Right cardiac atrium (tissue), 5 donors: Measurements from ENCODE around the gene CDK5RAP2. TPM values are rescaled to one million over a fixed set of nuclear protein-coding genes. Genes with fewer than 3 reads are reported as not detected.
A peak's percentile ranks its signal among the peaks of the same experiment; 100 is the strongest.
"Not testable (repeated sequence)": the region's sequence is repeated elsewhere in the genome, so short reads cannot be mapped to it uniquely, and the experiment has no call there.

Experiments
- ATAC-seq, 2 donors: fragments of 200-7000 bp; cut with Tn5 transposase; one replicate each; pipeline versions ENCODE4 v1.8.0 to v1.9.1; 2020; ENCODE audit warnings: moderate library complexity in 2 of 2, mild to moderate bottlenecking in 1 of 2
- DNase-seq, 3 donors: peaks; one replicate each; pipeline ENCODE4 v3.0.0-alpha.2; 2020
- H3K27ac ChIP-seq: one replicate; pipeline ENCODE4 v1.5.1; 2013; ENCODE audit warnings: mild to moderate bottlenecking, low read length, control low read depth, moderate library complexity
- H3K27me3 ChIP-seq: one replicate; pipeline ENCODE4 v1.6.1; 2013; ENCODE audit not compliant: control insufficient read depth, insufficient read depth
- H3K4me1 ChIP-seq: one replicate; pipeline ENCODE4 v1.6.1; 2013; ENCODE audit warnings: low read length; ENCODE audit not compliant: control insufficient read depth, insufficient read depth
- H3K4me3 ChIP-seq: one replicate; pipeline ENCODE4 v1.5.1; 2013; ENCODE audit warnings: low read length, control low read depth
- H3K9me3 ChIP-seq: one replicate; pipeline ENCODE4 v1.6.1; 2013; ENCODE audit warnings: low read length; ENCODE audit not compliant: control insufficient read depth
- WGBS: extraction: QIAGEN DNeasy Blood & Tissue Kit; methylation state at CpG from one replicate; pipeline ENCODE4 v1.1.7; 2013; 5-methylcytosine and 5-hydroxymethylcytosine counted together
- intact Hi-C, 4 donors: fragments of 100-400 bp; cut with DNase I; formaldehyde crosslinking; loops; one replicate each; pipeline versions ENCODE4 v1.11.0 to v1.14.0; 2022 to 2023
- polyA plus RNA-seq: library from polyadenylated mRNA; stranded (reverse); fragments of 200-250 nt; gene quantifications from one replicate; pipeline ENCODE4 v1.2.3, GENCODE V29; 2013
- total RNA-seq, 4 donors: library from RNA; stranded (reverse); fragmentation: NEBNext Ultra II Directional; extraction: Animal tissue kit (Norgen Biotek cat#: 25700); gene quantifications; one replicate each; pipeline ENCODE4 v1.2.1, GENCODE V29; 2021
- donor health status: healthy with polysubstance abuse.
- donor health status: DM: no; HTN: yes; CAD: no.
- donor health status: DM: no; HTN: no; CAD: no.
- donor health status: DM: no; HTN: yes; CAD: no; lungs with severe emphysema.
- donor health status: DM: yes; HTN: yes; CAD: no.

Gene CDK5RAP2
- total and polyA plus RNA-seq, 5 donors: 28.0 to 63.6 (median 46.3) TPM

DNA sequence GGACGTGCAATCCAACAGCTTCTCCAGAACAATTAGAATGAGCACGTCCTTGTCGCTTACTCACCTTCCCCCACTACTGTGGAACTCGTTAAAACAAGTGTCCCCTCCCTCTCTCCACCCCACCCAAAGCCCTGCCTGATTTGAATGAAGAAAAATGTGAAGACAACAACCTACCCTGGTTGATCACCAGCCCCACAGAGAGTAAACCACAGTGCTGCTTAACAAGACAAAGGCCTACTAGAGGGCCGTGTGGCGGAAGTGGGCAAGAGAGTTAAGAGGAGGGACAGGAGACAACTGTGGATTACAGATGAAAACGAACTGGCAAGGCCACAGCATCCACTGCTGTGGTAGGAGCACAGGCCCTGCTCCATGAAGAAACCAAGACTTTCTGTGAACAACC lies 51.1 kb downstream of the CDK5RAP2 start:
- 84% methylated on average over 7 of the region's 7 CpGs for WGBS
- no peaks in the 10 kb centered on the region for H3K4me1 ChIP-seq
- no peak overlapping the region for H3K4me3 ChIP-seq
- no peaks in the 10 kb centered on the region for H3K9me3 ChIP-seq
- H3K27me3 ChIP-seq: no peaks in the 10 kb centered on the region
- intact Hi-C loops: no loop called here
- ATAC-seq (no peak), DNase-seq (no peak)
- no peak overlapping the region for H3K27ac ChIP-seq

DNA sequence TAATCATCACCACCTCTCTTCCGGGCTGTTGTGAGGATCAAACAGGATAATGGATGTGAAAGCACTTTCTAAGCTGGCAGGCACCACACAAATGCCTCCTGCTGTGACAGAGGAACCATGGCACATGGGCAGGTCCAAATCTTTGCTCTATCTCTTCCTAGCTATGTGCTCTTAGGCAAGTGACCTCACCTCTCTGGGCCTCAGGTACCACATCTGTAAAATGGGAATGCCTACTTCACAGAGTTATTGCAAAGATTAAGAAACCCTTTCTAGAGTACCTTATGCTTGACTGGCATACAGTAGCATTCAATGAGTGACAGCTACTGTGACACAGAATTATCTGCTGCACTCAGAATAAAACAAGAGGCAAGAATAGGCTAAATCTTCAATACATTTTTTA lies 51.6 kb downstream of the CDK5RAP2 start:
- 78% methylated on average over 1 of the region's 1 CpG for WGBS
- ATAC-seq: no peak
- Histone ChIP-seq H3K27me3 (no peaks in the 10 kb centered on the region), H3K4me1 (no peaks in the 10 kb centered on the region), H3K27ac (no peak overlapping the region), H3K4me3 (no peak overlapping the region), H3K9me3 (no peaks in the 10 kb centered on the region)
- no peak for DNase-seq
- intact Hi-C loops: no loop called here

DNA sequence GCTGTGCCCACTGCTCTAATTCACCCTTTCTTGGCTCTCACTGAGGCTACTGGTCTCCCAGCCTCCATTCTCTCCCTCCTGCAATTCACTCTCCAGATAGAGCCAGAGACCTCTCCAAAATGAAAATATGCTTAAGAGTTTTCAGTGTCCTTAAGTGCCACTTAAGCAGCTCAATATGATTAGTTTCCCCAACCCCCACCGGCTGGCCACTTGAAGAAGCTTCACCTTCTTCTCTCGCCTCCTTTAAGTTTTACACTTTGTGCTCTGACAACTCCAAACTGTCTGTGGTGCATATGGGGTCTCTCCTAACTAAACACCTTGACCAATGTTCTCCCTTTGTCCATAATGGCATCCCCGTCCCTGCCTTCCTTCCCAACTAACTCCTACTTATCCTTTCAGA lies 53.4 kb downstream of the CDK5RAP2 start:
- Histone ChIP-seq H3K27me3 (no peaks in the 10 kb centered on the region), H3K9me3 (no peaks in the 10 kb centered on the region), H3K4me3 (no peak overlapping the region), H3K4me1 (no peaks in the 10 kb centered on the region), H3K27ac (no peak overlapping the region)
- no peak for ATAC-seq
- WGBS: 96% methylated on average over 3 of the region's 3 CpGs
- intact Hi-C loops: no loop called here
- DNase-seq: no peak

DNA sequence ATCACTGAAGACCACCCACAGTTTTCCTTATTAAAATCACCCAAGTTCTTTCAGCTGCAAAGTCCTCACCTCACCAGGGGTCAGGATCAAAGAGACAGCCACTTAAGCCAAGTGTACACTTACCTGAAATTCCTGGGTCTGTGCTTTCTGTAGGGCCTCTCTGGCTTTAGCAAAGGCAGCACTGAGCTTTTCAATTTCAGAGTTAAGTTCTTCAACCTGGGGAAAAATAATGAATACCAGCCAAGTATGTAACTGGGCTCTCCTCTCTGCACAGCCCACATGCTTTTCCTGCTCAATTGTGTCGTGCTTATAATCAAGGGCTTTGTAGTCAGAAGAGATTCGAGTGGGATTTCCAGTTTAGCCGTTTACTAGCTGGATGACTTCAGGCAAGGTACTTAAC lies 55.1 kb downstream of the CDK5RAP2 start:
- ATAC-seq: no peak

DNA sequence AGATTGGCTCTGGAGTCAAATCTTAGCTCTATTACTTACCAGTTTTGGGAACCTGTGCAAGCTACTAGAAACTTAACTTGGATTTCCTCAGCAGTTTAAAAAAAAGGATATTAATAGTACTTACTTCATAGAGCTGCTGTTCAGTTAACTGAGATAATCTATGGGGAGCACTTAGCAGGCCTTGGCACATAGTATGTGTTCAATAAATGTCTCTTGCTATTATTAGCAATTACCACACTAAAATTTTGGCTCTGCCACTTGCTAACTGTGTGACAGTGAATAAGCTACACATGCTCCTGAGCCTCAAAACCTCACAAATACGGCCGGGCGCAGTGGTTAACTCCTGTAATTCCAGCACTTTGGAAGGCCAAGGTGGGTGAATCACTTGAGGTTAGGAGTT lies 55.9 kb downstream of the CDK5RAP2 start:
- intact Hi-C loops: no loop called here
- ATAC-seq: no peak
- WGBS: 90% methylated on average over 3 of the region's 3 CpGs
- Histone ChIP-seq H3K4me3 (no peak overlapping the region), H3K27me3 (no peaks in the 10 kb centered on the region), H3K4me1 (no peaks in the 10 kb centered on the region), H3K9me3 (no peaks in the 10 kb centered on the region), H3K27ac (no peak overlapping the region)
- no peak for DNase-seq

More for the DNA sequence above, 55.1 kb downstream of the CDK5RAP2 start:
- 51% methylated on average over 3 of the region's 3 CpGs for WGBS
- intact Hi-C loops: no loop called here
- H3K27me3 ChIP-seq: no peaks in the 10 kb centered on the region
- H3K4me1 ChIP-seq: no peaks in the 10 kb centered on the region
- DNase-seq: no peak
- no peak overlapping the region for H3K27ac ChIP-seq
- H3K4me3 ChIP-seq: no peak overlapping the region
- no peaks in the 10 kb centered on the region for H3K9me3 ChIP-seq

DNA sequence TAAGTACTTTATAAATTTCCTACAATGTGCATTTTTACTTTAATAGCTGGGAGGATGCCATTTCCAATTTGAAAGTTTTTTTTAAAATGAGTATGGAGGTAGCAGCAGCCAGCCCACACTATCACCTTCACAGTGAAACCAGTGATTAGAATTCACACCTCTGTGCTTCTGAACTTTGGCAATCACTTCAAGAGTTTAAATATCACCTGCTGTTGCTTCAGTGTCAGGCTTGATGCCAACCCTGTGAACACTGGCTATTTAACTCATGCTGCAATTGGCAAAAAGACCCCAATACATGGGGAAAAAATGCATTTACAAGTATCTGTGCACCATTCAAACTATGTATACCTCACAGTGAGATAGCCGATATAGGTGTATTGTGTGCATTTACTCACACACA lies 57.4 kb downstream of the CDK5RAP2 start:
- Histone ChIP-seq H3K27ac (no peak overlapping the region), H3K27me3 (no peaks in the 10 kb centered on the region), H3K4me1 (no peaks in the 10 kb centered on the region), H3K9me3 (no peaks in the 10 kb centered on the region), H3K4me3 (no peak overlapping the region)
- WGBS: 95% methylated on average over 1 of the region's 1 CpG
- ATAC-seq (no peak), DNase-seq (no peak)
- intact Hi-C loops: no loop called here

DNA sequence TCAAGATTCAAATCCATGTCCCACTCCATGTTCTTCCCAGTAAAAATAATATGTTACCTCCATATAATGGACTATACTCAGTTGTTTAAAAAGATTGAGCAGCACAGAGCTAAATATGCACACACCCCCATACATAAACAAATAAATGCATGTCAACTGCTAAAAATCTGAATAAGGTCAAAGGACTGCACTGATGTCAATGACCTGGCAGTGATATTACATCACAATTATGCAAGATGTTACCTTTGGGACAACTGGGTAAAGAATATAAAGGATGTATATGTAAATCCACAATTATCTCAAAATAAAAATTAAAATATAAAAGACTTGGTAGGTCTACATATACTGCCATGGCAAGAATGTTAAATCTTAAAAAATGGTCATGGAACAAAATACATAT lies 57.9 kb downstream of the CDK5RAP2 start:
- no peak for ATAC-seq
- no peak for DNase-seq
- no peak overlapping the region for H3K27ac ChIP-seq

DNA sequence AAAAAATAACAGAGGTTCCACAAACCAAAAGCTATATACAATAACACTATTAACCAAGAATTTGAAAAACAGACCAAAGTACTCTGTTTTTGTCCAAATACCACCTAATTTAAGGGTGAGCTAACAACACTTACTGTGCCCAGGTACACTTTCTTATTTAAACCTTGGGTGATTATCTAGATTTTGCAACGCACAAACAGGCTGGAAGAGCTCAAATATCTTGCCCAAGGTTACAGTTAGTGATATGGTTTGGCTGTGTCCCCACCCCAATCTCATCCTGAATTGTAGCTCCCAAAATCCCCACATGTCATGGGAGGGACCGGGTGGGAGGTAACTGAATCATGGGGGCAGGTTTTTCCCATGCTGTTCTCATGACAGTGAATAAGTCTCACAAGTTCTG lies 58.9 kb downstream of the CDK5RAP2 start:
- 98% methylated on average over 2 of the region's 2 CpGs for WGBS
- H3K4me1 ChIP-seq: no peaks in the 10 kb centered on the region
- no peaks in the 10 kb centered on the region for H3K27me3 ChIP-seq
- no peak overlapping the region for H3K27ac ChIP-seq
- ATAC-seq (no peak), DNase-seq (no peak)
- intact Hi-C loops: no loop called here
- H3K9me3 ChIP-seq: no peaks in the 10 kb centered on the region
- no peak overlapping the region for H3K4me3 ChIP-seq

More for the DNA sequence above, 57.9 kb downstream of the CDK5RAP2 start:
- H3K4me1 ChIP-seq: no peaks in the 10 kb centered on the region
- intact Hi-C loops: no loop called here
- H3K9me3 ChIP-seq: no peaks in the 10 kb centered on the region
- no peak overlapping the region for H3K4me3 ChIP-seq
- H3K27me3 ChIP-seq: no peaks in the 10 kb centered on the region

DNA sequence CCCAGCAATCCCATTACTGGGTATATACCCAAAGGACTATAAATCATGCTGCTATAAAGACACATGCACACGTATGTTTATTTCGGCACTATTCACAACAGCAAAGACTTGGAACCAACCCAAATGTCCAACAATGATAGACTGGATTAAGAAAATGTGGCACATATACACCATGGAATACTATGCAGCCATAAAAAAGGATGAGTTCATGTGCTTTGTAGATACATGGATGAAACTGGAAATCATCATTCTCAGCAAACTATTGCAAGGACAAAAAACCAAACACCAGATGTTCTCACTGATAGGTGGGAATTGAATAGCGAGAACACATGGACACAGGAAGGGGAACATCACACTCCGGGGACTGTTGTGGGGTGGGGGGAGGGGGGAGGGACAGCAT lies 64.0 kb downstream of the CDK5RAP2 start:
- H3K9me3 ChIP-seq, H3K4me3 ChIP-seq, intact Hi-C loops, H3K27ac ChIP-seq, ATAC-seq, DNase-seq, H3K27me3 ChIP-seq, H3K4me1 ChIP-seq: not testable (repeated sequence)
- WGBS: 95% methylated on average over 4 of the region's 4 CpGs

DNA sequence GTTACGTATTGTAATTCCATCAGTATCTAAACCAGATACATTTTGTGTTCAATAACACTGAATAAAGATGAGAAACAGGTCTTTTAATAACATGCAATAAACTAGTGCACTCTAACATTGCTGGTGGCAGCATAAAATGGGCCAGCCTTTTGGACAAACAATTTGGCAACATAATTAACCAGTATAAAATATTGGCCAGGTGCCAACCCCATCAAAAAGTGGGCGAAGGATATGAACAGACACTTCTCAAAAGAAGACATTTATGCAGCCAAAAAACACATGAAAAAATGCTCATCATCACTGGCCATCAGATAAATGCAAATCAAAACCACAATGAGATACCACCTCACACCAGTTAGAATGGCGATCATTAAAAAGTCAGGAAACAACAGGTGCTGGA lies 64.5 kb downstream of the CDK5RAP2 start:
- DNase-seq, H3K27me3 ChIP-seq, H3K4me3 ChIP-seq, H3K4me1 ChIP-seq, intact Hi-C loops, ATAC-seq, H3K9me3 ChIP-seq, H3K27ac ChIP-seq: not testable (repeated sequence)
- 94% methylated on average over 3 of the region's 3 CpGs for WGBS

DNA sequence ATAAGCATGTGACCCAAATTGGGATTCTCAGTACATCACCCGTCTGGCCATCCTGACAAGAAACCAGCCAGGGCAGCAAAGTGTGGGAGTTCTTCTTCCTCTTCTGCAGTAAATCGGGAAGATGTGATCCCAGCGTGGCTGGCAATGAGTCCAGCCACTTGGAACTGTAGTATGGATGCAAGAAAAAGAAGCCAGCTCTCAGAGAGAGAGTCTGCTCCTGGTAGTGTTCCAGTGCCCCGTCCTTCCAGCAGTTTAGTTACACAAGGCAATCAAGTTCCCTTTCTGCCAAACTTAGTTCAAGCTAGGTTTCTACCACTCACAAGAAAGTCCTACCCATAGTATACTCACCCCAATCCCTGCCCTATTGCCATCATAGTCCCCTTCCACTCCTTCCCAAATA lies 65.6 kb downstream of the CDK5RAP2 start:
- intact Hi-C loops: no loop called here
- no peak overlapping the region for H3K4me3 ChIP-seq
- no peaks in the 10 kb centered on the region for H3K27me3 ChIP-seq
- 79% methylated on average over 4 of the region's 4 CpGs for WGBS
- H3K9me3 ChIP-seq: no peaks in the 10 kb centered on the region
- H3K27ac ChIP-seq: no peak overlapping the region
- H3K4me1 ChIP-seq: no peaks in the 10 kb centered on the region
- no peak for DNase-seq
- ATAC-seq: peak in 1 of 2 donors; percentile 11

DNA sequence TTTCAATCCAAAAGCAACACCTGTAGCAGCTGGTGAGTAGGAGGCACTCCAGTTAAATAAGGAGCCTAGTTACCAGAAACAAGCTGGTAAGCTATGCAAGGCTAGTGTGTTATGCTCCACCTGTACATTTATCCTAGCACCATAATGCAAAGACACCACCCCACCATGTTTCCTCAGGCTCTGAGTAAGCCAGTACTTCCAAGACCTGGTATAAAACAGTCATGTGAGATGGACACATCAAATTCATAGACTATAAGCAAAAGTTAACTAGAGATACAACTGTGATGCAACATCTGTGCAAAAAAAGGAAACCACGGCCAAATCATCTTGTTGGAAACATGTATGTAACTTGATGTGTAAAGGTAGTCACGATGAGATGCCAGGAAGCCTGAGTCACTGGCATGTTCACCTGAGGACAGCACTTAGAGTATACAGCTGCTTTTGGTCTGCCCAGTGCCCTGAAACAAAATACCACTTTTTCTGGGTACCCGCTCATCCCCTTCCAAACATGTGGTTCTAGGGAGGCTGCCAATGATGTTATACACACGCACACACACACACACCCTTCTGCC lies 66.1 kb downstream of the CDK5RAP2 start:
- Histone ChIP-seq H3K9me3 (no peaks in the 10 kb centered on the region), H3K4me3 (no peak overlapping the region), H3K4me1 (no peaks in the 10 kb centered on the region), H3K27me3 (no peaks in the 10 kb centered on the region), H3K27ac (no peak overlapping the region)
- 92% methylated on average over 4 of the region's 4 CpGs for WGBS
- DNase-seq (no peak), ATAC-seq (no peak)
- intact Hi-C loops: no loop called here
